ENCODE results near the gene GNAO1.

DNA sequence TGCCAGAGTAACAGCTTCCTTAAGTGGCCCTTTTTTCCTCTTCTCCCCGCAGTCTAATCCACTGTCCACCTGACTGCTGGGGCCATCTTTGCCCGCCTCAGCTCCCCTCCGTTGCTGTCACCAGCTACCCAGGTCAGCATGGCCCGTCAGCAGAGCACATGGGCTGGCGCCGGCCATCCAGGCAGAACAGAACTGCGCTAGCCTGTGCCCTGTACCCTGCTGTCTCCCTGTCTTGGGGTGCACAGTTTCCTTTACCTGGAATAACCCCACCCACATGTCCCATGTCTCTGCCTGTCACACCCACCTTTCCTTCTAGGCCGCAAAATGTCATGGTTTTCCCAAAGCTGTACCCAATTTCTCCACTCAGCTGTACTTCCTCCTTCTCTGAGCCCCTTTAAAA lies 55.7 kb downstream of the GNAO1 start:
- TF ChIP-seq JUN (IDR thresholded peaks at IDR 0.05; ENCODE audit: borderline replicate concordance, low read depth, low read length), result no peak
- no peak for TF ChIP-seq JUN (CRISPR knock-in tag; IDR thresholded peaks at IDR 0.05; ENCODE audit: borderline replicate concordance)
- no peak for TF ChIP-seq MXI1 (IDR thresholded peaks at IDR 0.05; ENCODE audit: low read depth, low read length)
- TF ChIP-seq SMARCB1 (IDR thresholded peaks at IDR 0.05; ENCODE audit: insufficient read length, low read depth), result no peak
- no peak for TF ChIP-seq PCBP1 (IDR thresholded peaks at IDR 0.05; ENCODE audit: low read depth, low read length, poor library complexity, severe bottlenecking)
- TF ChIP-seq, protein P1, sequence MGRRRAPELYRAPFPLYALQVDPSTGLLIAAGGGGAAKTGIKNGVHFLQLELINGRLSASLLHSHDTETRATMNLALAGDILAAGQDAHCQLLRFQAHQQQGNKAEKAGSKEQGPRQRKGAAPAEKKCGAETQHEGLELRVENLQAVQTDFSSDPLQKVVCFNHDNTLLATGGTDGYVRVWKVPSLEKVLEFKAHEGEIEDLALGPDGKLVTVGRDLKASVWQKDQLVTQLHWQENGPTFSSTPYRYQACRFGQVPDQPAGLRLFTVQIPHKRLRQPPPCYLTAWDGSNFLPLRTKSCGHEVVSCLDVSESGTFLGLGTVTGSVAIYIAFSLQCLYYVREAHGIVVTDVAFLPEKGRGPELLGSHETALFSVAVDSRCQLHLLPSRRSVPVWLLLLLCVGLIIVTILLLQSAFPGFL (CRISPR knock-in tag; IDR thresholded peaks at IDR 0.05), result no peak
- TF ChIP-seq MEF2D (tag; conservative IDR thresholded peaks at IDR 0.05; ENCODE audit: low read depth), result no peak
- no peak for TF ChIP-seq DPF2 (IDR thresholded peaks at IDR 0.05)
- TF ChIP-seq, protein P2, sequence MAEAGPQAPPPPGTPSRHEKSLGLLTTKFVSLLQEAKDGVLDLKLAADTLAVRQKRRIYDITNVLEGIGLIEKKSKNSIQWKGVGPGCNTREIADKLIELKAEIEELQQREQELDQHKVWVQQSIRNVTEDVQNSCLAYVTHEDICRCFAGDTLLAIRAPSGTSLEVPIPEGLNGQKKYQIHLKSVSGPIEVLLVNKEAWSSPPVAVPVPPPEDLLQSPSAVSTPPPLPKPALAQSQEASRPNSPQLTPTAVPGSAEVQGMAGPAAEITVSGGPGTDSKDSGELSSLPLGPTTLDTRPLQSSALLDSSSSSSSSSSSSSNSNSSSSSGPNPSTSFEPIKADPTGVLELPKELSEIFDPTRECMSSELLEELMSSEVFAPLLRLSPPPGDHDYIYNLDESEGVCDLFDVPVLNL (CRISPR knock-in tag; IDR thresholded peaks at IDR 0.05; ENCODE audit: low read depth), result no peak
- TF ChIP-seq TAF1 (IDR thresholded peaks at IDR 0.05; ENCODE audit: control insufficient read depth, extremely low read depth, insufficient read depth, low read length, severe bottlenecking), result no peak
